Osteocyte (in vitro differentiated cells): ENCODE data around the gene CNOT11. TPM values are rescaled to one million over a fixed set of nuclear protein-coding genes. Genes with fewer than 3 reads are reported as not detected.
A peak's percentile ranks its signal among the peaks of the same experiment; 100 is the strongest.

Experiments used
- DNase-seq: peaks from one replicate; pipeline ENCODE4 v3.0.0; 2021; ENCODE audit warnings: mixed read lengths; ENCODE audit not compliant: unreplicated experiment; ENCODE audit errors: extremely low spot score
- H3K27ac Mint-ChIP-seq: one replicate; pipeline ENCODE4 v1.8.0; 2021; ENCODE audit warnings: mild to moderate bottlenecking, mixed read lengths; ENCODE audit not compliant: unreplicated experiment
- H3K27me3 Mint-ChIP-seq: one replicate; pipeline ENCODE4 v1.8.0; 2021; ENCODE audit warnings: mixed read lengths; ENCODE audit not compliant: unreplicated experiment
- H3K36me3 Mint-ChIP-seq: one replicate; pipeline ENCODE4 v1.8.0; 2021; ENCODE audit warnings: mixed read lengths; ENCODE audit not compliant: unreplicated experiment
- H3K4me1 Mint-ChIP-seq: one replicate; pipeline ENCODE4 v1.8.0; 2021; ENCODE audit warnings: mixed read lengths; ENCODE audit not compliant: unreplicated experiment
- H3K4me3 Mint-ChIP-seq: one replicate; pipeline ENCODE4 v1.8.0; 2021; ENCODE audit warnings: mild to moderate bottlenecking, moderate library complexity, mixed read lengths; ENCODE audit not compliant: unreplicated experiment
- H3K9me3 Mint-ChIP-seq: one replicate; pipeline ENCODE4 v1.8.0; 2021; ENCODE audit warnings: mixed read lengths; ENCODE audit not compliant: unreplicated experiment
- CTCF ChIP-seq: fragments of 200-600 bp; sonication (generic); IDR thresholded peaks from 2 replicates; pipeline ENCODE4 v1.5.0; 2021; ENCODE audit warnings: antibody characterized with exemption, mild to moderate bottlenecking, moderate library complexity
- total RNA-seq: library from RNA; stranded (reverse); gene quantifications from 2 replicates; pipeline ENCODE4 v1.2.1, GENCODE V29; 2021

Gene CNOT11
- total RNA-seq, 1 donor from 2014 or later, result 31.4 TPM

GRCh38 chr2:101303688-101304087 is 51.0 kb downstream of the CNOT11 start:
- H3K27ac Mint-ChIP-seq, result no peak overlapping the region
- H3K4me1 Mint-ChIP-seq, result peaks cover 41% of the 10 kb centered on the region
- H3K27me3 Mint-ChIP-seq, result no peaks in the 10 kb centered on the region
- no peak for DNase-seq
- H3K4me3 Mint-ChIP-seq, result no peak overlapping the region
- TF ChIP-seq CTCF, result no peak
- peaks cover 2% of the 10 kb centered on the region for H3K36me3 Mint-ChIP-seq
- H3K9me3 Mint-ChIP-seq, result no peaks in the 10 kb centered on the region

GRCh38 chr2:101305035-101305434 is 52.3 kb downstream of the CNOT11 start:
- no peak for DNase-seq
- peaks cover 2% of the 10 kb centered on the region for H3K36me3 Mint-ChIP-seq
- H3K27ac Mint-ChIP-seq, result no peak overlapping the region
- no peaks in the 10 kb centered on the region for H3K9me3 Mint-ChIP-seq
- H3K4me1 Mint-ChIP-seq, result peaks cover 43% of the 10 kb centered on the region
- no peak overlapping the region for H3K4me3 Mint-ChIP-seq
- TF ChIP-seq CTCF, result no peak
- no peaks in the 10 kb centered on the region for H3K27me3 Mint-ChIP-seq

GRCh38 chr2:101305492-101306078 is 52.9 kb downstream of the CNOT11 start:
- H3K4me1 Mint-ChIP-seq, result peaks cover 42% of the 10 kb centered on the region
- H3K4me3 Mint-ChIP-seq, result peak overlapping the region; percentile 33
- H3K36me3 Mint-ChIP-seq, result peaks cover 2% of the 10 kb centered on the region
- H3K27ac Mint-ChIP-seq, result peak overlapping the region; percentile 88
- DNase-seq, result no peak
- H3K27me3 Mint-ChIP-seq, result no peaks in the 10 kb centered on the region
- TF ChIP-seq CTCF, result no peak
- no peaks in the 10 kb centered on the region for H3K9me3 Mint-ChIP-seq

- DNase-seq, result no peak
- Mint-ChIP-seq H3K4me1 (peaks cover 42% of the 10 kb centered on the region), H3K36me3 (peaks cover 2% of the 10 kb centered on the region), H3K27me3 (no peaks in the 10 kb centered on the region), H3K4me3 (peak overlapping the region; percentile 90), H3K9me3 (no peaks in the 10 kb centered on the region), H3K27ac (peak overlapping the region; percentile 88)
- TF ChIP-seq CTCF, result no peak
Observed at GRCh38 chr2:101306410-101306809, 53.7 kb downstream of the CNOT11 start.

GRCh38 chr2:101307503-101307902 is 54.8 kb downstream of the CNOT11 start:
- H3K4me1 Mint-ChIP-seq, result peaks cover 42% of the 10 kb centered on the region
- H3K4me3 Mint-ChIP-seq, result peak overlapping the region; percentile 90
- H3K27me3 Mint-ChIP-seq, result peaks cover 5% of the 10 kb centered on the region
- no peak for DNase-seq
- no peak for TF ChIP-seq CTCF
- peak overlapping the region; percentile 88 for H3K27ac Mint-ChIP-seq
- H3K36me3 Mint-ChIP-seq, result peaks cover under 1% of the 10 kb centered on the region
- H3K9me3 Mint-ChIP-seq, result no peaks in the 10 kb centered on the region
